K562 (cell line): ENCODE measurements around the gene ABCA7. TPM values are rescaled to one million over a fixed set of nuclear protein-coding genes. Genes with fewer than 3 reads are reported as not detected.

Source experiments
- MAZ ChIP-seq, 2 experiments: fragments of 450-650 bp in 1 of 2; sonication (generic) in 1 of 2; formaldehyde crosslinking; IDR thresholded peaks in 1 of 2; conservative IDR thresholded peaks in 1 of 2; 2 replicates each; pipeline versions ENCODE4 v1.4.0 to v1.5.0; 2020; ENCODE audit warnings: mild to moderate bottlenecking in 1 of 2, missing genetic modification reagents in 1 of 2
- polyA plus RNA-seq, 8 experiments: library from polyadenylated mRNA; depleted of rRNA in 4 of 8; stranded (reverse) in 5 of 8; unstranded in 3 of 8; fragments of >200 nt; fragmentation: Nextera tagmentation in 2 of 8; fragmentation: Illumina TruSeq in 1 of 8; extraction: Ambion mirVana in 2 of 8; extraction: Trizol in 1 of 8; gene quantifications; 2 replicates each; pipeline versions ENCODE4 v1.2.1 to v1.2.3, GENCODE V29; 2011 to 2014; ENCODE audit warnings: inconsistent platforms in 1 of 8, missing spikeins in 1 of 8
- total RNA-seq, 7 experiments: library from RNA; depleted of rRNA in 6 of 7; stranded (reverse); fragments of >200 nt in 6 of 7; fragmentation: Illumina TruSeq in 2 of 7; extraction: Trizol in 2 of 7; gene quantifications; 2 replicates each; pipeline versions ENCODE4 v1.2.1 to v1.2.3, GENCODE V29; 2011 to 2021; ENCODE audit warnings: low replicate concordance in 1 of 7
- TF ChIP-seq, protein P1 (sequence below), 2 experiments: IDR thresholded peaks; 2 replicates each; pipeline ENCODE4 v1.6.1; 2011; ENCODE audit warnings: borderline replicate concordance in 1 of 2, control low read depth in 1 of 2, low read depth in 1 of 2, low read length in 1 of 2, mild to moderate bottlenecking in 1 of 2, mixed read lengths in 1 of 2, moderate library complexity in 1 of 2; ENCODE audit not compliant: insufficient read depth in 1 of 2, insufficient read length in 1 of 2, poor library complexity in 1 of 2, severe bottlenecking in 1 of 2; ENCODE audit errors: extremely low read depth in 1 of 2
- TF ChIP-seq, protein P2 (sequence below), 2 experiments: fragments of 450-650 bp; formaldehyde crosslinking in 1 of 2; IDR thresholded peaks; 2 replicates each; pipeline versions ENCODE4 v1.4.0 to v1.6.1; 2014 to 2020; ENCODE audit warnings: mild to moderate bottlenecking in 2 of 2, borderline replicate concordance in 1 of 2, low read depth in 1 of 2

Gene ABCA7
- total and polyA plus RNA-seq, 9 of the 15 experiments (the other 6 are each of a cell fraction or from before 2014, with no cell fraction given): 2.3 to 96.1 (median 31.2) TPM

DNA sequence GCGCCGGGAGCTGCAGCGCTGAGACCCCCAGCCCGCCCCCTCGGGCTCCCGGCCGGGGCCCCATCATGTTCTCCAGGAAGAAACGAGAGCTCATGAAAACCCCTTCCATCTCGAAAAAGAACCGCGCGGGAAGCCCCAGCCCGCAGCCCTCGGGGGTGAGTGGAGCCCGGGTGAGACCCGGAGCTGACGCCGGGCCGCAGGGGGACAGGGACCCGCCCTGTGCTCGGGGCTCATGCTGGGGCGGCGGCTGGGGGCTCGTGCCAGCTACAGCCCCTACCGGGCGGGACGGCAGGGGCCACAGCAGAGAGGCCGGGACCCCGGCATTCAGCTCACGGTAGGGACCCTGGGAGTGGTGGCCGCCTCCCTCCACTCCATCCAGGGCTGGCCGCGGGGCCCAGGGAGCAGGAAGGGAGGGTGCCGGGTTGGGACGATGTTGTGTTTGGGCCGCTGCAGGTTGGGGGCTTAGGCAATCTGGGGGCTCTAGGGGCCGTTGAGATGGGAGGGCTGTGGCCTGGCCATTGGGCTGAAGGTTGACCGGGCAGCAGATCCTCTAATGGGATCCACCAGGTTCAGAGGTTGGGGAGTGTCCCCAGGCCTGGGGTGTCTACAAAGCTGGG, 27.5 kb downstream of the ABCA7 start (continued):
- TF ChIP-seq, protein P1, sequence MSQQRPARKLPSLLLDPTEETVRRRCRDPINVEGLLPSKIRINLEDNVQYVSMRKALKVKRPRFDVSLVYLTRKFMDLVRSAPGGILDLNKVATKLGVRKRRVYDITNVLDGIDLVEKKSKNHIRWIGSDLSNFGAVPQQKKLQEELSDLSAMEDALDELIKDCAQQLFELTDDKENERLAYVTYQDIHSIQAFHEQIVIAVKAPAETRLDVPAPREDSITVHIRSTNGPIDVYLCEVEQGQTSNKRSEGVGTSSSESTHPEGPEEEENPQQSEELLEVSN (IDR thresholded peaks at IDR 0.05; ENCODE audit: borderline replicate concordance in 1 of 2, extremely low read depth in 1 of 2, insufficient read depth in 1 of 2, insufficient read length in 1 of 2, low read depth in 1 of 2, low read length in 1 of 2, poor library complexity in 1 of 2, severe bottlenecking in 1 of 2): peak in 1 of 2 experiments; percentile 9
- peak in 1 of 2 experiments; percentile 50; a peak in 1 of 4 replicates for TF ChIP-seq MAZ (CRISPR knock-in tag; conservative IDR thresholded peaks at IDR 0.05 in 1 of 2, IDR thresholded peaks at IDR 0.05 in 1 of 2)
- TF ChIP-seq, protein P2, sequence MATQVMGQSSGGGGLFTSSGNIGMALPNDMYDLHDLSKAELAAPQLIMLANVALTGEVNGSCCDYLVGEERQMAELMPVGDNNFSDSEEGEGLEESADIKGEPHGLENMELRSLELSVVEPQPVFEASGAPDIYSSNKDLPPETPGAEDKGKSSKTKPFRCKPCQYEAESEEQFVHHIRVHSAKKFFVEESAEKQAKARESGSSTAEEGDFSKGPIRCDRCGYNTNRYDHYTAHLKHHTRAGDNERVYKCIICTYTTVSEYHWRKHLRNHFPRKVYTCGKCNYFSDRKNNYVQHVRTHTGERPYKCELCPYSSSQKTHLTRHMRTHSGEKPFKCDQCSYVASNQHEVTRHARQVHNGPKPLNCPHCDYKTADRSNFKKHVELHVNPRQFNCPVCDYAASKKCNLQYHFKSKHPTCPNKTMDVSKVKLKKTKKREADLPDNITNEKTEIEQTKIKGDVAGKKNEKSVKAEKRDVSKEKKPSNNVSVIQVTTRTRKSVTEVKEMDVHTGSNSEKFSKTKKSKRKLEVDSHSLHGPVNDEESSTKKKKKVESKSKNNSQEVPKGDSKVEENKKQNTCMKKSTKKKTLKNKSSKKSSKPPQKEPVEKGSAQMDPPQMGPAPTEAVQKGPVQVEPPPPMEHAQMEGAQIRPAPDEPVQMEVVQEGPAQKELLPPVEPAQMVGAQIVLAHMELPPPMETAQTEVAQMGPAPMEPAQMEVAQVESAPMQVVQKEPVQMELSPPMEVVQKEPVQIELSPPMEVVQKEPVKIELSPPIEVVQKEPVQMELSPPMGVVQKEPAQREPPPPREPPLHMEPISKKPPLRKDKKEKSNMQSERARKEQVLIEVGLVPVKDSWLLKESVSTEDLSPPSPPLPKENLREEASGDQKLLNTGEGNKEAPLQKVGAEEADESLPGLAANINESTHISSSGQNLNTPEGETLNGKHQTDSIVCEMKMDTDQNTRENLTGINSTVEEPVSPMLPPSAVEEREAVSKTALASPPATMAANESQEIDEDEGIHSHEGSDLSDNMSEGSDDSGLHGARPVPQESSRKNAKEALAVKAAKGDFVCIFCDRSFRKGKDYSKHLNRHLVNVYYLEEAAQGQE (IDR thresholded peaks at IDR 0.05; ENCODE audit: borderline replicate concordance): no peak
- TF ChIP-seq, protein P2 (CRISPR knock-in tag; IDR thresholded peaks at IDR 0.05; ENCODE audit: low read depth): no peak
